HG03066 (cell line): ENCODE results near the gene DOK7.

Experiments used
- ATAC-seq: cut with Tn5 transposase; IDR thresholded peaks from one replicate; pipeline ENCODE4 v1.9.1; 2021; ENCODE audit warnings: low read depth; ENCODE audit not compliant: unreplicated experiment

The DOK7 gene

DNA sequence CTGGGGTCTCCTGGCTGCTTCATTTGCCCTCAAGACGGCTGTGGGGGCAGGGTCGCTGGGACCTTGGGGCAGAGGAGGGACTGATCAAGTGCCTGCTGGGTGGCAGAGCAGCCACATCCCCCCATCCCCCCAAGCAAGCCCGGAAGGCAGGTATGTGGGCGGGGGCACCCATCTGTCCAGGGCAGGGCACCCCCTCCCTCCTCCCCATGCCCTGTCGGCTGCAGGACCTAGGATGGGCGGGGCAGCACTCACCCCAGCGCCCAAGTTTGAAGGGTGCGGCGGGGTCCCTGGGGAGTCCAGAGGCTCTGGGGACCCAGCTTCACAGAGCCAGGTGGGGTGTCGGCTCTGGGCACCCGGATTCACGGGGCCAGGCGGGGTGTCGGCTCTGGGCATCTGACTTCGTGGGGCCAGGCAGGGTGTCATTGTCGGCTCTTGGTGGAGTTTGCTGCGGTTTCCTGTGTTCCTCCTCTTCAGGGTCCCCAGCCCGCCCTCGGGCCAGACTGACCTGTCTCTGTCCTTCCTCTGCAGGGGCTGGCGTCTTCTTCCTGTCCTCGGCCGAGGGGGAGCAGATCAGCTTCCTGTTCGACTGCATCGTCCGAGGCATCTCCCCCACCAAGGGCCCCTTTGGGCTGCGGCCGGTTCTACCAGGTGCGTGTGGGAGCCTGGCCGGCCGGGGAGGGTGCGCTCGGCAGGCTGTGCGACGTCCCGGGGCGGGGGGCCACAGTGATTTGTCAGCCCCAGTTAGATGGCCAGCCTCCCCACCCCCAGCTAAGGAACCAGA is 22.1 kb downstream of the DOK7 start:
- ATAC-seq, result no peak

DNA sequence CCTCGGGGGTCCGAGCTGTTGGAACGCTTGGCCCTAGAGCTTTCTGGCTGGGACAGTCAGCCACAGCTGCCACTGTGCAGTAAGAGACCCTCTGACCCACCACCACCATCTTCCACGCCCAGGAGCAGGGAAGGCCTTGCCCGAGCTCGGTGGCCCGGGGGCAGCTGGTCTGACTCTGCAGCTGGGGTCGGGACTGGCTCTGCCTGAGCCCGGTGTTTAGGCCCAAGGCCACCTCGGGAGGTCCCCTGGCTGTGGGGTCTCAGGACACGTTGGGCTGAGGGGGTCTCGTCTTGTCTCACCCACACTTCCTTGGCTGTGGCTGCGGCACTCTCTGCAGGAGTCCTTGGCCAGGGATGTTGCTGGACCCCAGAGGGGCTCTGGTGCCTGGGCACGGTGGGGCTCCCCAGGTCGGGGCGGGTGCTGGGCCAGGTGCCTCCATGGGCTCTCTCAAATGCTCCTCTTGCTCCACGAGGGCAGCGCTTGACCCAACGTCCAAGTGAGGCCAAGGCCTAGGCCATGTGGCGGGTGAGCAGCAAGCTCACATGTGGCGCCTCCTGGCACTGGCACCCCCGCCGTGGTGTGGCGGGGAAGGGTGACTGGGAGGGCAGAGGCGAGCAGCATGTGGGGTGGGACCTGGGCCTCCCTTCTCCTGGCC is 22.9 kb downstream of the DOK7 start:
- no peak for ATAC-seq

DNA sequence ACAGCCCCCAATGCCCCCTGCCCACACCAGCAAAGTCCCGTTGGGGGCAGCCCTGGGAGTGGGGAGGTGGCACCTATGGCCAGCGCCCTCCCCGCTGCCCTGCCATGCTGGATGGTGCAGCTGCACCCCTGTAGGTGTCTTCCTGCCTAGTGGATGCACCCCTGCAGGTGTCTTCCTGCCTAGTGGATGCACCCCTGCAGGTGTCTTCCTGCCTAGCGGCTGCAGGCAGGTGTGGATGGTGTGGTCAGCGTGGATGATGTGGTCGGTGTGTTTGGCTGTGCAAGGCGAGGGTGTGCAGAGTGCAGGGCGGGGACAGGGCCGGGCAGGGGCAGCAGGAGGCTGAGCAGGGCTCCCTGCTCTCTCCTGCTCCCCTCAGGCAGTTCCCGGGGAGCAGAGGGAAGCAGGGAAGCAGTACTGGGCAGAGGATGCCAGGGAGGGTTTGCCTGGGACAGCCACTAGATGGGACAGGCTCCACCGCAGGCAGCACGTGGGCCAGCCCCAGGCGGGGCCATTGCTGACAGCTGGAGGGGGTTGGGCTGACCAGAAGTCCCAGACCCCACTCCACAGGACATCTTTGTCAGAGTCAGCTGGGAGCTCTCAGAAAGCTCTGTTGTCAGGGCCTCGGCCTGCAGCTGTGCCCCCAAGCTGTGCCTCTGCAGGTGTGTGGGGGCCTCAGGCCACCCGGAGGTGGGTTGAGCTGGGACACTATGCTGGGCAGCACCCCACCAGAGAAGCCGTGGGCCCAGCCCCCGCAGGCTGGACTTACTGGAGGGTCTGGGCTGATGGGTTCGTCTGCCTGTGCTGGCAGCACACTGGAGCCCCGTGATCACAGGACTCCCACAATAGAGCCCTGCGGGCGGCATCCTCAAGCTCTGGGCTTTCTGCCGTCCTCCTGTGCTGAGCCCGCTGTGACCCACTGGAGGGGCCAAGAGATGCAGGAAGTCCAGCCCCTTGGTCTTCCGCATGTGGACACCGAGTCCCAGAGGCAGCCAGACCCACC is 23.7 kb downstream of the DOK7 start:
- no peak for ATAC-seq

DNA sequence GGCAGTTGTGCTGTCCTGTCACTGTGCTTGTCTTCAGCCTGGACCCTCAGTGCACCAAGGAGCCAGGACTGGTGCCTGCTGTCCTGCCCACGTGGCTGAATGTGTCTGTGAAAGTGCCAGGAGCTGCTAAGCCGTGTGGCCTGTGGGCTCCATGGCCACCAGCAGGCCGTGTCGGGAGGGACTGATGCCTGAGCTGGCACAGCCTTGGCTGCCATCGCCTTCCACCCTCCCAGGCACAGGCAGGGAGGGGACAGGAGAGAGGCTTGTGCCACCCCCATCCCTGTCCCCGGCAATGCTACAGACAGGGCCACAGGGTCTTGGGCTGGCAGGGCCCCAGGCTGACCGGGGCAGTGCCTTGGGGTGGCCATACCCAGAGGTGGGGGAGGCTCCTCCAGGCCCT is 24.8 kb downstream of the DOK7 start:
- no peak for ATAC-seq

DNA sequence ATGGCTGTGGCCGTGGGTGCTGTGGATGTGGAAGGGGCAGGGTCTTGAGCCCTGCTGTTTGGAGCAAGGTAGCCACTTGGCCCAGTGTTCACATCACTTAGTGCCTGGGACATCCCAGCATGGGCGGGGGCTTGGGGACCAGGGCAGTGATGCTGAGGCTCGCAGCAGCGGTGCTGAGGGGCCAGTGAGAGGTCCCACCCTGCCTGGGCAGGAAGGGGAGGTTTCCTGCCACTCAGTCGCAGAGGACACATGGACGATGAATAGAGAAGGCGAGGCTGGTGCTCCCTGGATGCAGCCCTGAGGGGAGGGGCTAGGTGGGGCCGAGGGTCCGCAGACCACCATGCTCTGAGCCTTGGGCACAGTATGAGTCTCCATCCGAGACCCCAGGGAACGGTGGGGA is 25.7 kb downstream of the DOK7 start:
- no peak for ATAC-seq

DNA sequence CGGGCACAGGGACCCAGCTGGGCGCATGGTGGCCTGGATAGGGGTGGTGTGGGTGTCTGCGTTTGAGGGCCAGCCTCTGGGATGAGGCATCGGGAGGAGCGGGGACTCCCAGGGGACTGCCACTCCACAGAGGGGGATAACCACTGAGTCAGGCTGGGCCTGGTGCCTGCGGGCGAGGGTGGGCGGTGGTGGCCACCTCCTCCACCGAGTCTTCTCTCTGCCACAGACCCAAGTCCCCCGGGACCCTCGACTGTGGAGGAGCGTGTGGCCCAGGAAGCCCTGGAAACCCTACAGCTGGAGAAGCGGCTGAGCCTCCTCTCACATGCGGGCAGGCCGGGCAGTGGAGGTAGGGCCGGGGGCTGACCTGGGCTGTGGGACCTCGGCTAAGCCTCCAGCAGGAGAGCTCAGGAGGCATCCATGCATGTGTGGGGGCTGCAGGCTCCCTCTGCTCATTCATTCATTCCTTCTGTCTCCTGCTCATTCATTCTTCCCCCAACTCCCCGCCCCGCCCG is 26.4 kb downstream of the DOK7 start:
- ATAC-seq, result no peak

DNA sequence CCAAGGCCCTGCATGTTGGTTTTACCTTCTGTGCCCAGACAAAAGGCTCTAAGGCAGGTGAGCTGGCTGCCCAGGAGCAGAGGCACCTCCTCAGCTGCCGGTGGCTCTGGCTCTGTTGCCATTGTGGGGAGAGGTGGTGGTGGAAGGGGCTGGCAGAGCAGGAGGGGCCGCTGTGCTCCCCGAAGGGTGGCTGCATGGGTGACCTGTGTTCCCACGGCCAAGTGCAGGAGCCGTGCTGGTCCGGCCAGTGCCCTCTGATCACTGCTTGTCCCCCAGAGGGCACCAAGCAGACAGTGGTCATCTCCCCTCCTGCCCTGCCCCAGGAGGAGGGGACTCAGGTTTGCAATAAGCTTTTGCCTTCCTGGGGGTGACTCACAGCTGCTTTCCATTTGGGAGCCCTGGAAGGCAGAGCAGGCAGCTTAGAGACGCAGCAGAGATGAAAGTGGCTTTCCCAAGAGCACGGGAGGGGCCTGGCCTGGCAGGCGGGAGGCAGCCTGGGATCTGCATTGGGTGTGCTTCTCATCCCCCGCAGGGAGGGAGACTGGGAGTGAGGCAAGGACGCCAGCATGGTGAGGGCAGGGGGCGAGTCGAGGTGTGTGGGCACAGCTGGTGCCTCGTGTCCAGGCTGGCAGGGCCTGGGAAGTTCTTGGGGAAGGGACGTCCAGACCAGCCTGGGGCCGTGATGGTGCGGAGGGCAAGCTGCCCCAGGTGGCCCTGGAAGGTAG is 28.7 kb downstream of the DOK7 start:
- no peak for ATAC-seq

DNA sequence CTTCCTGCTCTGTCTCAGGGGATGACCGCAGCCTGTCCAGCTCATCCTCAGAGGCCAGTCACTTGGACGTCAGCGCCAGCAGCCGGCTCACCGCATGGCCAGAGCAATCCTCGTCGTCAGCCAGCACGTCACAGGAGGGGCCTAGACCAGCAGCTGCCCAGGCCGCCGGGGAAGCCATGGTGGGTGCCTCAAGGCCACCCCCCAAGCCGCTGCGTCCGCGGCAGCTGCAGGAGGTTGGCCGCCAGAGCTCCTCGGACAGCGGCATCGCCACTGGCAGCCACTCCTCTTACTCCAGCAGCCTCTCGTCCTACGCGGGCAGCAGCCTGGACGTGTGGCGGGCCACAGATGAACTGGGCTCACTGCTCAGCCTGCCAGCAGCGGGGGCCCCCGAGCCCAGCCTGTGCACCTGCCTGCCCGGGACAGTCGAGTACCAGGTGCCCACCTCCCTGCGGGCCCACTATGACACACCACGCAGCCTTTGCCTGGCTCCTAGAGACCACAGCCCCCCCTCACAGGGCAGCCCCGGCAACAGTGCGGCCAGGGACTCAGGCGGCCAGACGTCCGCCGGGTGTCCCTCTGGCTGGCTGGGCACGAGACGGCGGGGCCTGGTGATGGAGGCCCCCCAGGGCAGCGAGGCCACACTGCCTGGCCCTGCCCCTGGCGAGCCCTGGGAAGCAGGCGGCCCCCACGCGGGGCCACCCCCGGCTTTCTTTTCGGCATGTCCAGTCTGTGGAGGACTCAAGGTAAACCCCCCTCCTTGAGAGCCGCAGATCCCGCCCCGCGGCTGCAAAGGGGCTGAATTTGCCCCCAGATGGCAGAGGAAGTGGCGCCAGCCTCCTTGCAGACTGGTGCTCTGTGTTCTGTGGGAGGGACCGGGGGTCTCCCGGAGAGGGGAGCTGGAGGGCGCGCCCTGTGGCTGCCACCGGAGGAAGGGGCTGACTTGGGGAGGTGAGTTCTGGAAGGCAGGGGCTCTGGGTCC is 29.9 kb downstream of the DOK7 start:
- no peak for ATAC-seq

DNA sequence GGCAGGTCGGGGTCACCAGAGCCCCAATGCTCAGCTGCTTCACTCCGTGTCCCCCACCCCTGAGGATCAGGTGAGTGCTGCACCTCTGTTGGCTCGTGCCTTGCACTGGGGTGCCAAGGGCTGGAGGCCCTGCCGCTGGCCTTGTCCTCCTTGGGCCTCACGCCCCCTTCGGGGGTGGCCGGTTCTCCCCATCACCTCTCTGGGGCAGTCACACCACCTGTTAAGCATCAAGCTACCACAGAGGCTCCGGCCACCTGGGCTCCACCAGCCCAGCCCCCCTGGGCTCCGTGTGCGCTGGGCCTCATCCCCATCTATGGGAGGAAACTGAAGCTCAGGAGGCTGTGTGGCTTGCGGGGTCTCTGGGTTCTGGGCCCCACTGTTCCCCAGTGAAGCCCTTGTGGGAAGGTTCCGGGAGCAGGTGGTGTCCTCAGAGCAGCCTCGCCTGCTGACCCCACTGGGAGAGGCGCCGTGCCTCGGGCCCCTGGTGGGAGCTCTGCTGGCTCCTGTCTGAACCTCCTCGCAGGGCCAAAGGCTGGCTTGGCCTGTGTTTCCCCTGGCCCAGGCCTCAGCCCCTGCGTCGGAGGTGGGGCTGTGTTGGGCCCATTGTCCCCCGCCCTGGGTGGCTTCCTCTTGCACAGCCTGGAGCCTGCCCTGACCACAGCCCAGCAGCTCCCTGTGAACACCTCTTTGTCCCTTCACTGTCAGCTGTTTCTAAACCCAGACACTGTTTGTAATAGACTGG is 30.8 kb downstream of the DOK7 start:
- ATAC-seq, result no peak

DNA sequence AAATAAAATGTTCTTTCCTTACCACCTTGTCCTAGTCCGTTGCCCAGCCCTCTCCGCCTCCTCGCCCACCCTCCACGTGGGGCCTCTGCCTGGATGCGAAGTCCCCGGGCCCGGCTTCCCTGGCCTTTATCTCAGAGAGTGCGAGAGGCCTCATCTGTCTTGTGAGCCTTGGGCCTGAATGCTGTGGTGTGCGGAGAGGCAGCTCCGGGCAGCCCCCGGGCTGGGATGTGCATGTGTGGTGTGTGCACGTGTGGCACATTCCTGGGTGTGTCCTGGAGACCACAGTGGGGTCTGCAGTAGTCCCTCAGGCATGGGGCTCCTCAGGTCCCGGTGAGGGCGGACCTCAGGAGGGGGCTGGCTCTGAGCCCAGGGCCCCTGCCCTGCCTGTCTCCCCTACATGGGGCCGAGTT is 31.4 kb downstream of the DOK7 start:
- no peak for ATAC-seq

DNA sequence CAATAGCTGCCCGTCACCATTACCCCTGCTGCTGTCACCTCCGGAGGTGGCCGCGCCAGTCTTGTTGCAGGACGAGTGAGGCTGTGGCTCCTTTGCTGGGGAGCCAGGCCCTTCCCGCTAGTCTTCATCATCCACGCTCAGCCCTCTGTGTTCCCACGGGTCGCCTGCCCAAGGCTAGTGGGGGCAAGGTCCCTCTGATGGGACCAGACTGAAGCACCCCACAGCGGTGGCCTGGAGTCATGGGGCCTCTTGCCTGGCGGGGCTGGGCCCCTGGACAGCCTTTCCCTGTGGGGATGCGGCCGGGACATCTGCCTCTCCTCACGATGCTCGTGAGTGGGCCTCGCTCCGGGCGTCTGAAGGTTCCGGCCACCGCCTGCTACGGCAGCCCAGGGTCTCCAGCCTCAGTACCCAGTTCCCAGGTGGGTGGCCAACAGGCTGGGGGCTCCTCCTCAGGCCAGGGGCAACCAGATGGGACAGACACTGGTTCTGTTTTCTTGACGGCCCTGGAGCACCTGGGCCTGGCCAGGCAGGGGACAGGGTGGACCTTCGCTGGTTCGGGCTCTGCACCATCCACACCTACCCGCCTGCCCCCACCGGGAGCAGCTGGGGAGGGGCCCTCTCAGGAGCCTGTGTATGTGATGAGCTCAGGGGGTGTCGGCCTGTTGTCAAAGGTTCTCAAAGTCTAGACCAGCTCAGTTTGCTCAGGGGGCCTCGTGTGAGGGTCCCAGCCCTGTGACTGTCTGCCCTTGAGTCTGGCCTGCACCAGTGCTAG is 32.3 kb downstream of the DOK7 start:
- ATAC-seq, result no peak

DNA sequence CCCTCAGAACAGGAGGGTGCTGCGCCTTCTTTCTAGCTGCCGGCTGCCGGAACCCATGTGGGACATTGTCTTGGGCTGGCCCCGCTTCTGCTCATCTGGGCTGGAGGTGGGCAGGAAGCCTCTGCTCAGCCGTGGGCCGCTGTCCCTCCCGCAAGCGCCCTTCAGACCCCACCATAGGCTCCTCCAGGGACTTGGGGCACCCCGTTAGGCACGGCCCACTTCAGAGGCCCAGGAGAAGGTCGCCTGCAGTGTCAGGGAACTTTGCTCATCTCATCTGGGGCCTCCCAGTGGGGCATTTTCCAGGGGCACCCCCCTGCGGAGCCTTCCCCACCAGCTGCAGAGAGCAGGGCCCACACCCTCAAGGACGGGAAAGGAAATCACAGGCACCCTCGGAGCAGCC is 32.9 kb downstream of the DOK7 start:
- ATAC-seq, result no peak

DNA sequence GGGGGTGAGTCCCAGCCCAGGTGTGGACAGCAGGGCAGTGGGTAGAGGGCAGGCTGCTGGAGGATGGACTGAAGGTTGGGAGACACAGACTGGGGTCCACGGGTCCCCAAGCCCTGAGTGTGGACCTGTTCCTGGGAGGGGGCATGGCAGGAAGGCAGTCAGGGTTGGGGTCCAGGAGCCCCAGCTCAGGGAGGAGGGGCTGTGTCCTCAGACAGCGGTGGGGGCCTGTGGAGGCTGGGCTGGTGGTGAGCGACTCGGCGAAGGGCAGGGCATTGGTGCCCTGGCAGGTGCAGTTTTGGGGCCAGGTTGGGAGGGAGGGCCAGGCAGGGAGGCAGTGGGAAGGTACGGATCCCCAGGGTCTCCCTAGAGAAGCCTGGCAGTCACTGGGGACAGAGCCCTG is 34.0 kb downstream of the DOK7 start:
- no peak for ATAC-seq

DNA sequence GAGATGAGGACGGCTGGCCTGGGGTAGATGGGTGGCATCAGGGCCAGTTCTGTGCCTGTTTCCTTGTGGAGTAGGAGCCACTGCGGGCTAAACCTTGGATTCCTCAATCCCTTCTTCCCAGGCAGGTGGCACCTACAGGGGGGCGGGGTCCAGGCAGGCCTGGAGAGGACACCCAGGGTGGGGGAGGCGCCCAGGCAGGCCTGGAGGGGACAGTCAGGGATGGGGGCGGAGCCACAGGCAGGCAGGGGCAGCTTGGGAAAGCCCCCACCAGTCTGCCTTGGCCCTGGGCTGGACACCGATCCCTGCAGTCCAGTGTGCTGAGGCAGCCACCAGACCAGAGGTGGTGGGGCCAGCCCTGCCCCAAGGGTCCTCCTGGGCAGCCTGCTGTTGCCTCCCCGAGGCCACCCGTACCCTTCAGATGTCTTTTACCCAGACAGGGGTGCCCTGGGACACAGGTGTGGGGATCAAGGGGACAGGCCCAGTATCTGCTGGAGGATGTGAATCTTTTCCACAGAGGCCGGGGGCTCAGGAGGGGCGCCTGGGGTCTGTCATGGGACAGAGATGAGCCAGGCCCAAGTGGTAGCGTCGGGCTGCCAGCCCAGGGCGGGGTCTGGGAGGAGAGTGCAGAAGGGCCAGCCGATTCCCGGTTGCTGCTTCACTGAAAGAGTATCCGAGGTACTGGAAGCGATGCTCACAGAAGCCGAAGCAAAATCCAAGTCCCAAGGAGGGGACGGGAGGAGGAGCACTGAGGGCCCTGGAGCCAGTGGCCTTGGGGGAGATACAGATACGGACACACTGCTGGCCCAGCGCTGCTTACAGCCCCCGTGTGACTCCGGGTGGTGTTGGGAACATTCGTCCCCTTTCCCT is 34.6 kb downstream of the DOK7 start:
- no peak for ATAC-seq

DNA sequence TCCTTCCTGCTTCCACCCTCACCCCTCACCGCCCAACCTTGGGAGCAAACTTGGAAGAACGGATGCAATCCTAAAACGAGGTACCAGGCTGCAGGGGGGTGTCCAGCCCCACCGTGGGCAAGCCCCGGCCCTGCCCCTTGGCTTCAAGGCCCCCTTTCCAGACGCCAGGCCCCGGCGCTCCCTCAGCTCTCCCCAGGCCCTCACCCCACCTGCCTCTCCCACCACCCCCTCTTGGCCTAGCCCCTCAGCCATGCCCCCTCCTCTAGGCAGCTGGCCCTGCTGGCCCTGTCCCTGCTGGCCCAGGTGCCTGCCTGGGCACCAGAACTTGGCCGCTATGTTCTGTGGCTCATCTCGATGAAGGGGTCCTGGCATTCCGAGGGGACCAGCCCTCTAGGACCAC is 35.3 kb downstream of the DOK7 start:
- ATAC-seq, result no peak

DNA sequence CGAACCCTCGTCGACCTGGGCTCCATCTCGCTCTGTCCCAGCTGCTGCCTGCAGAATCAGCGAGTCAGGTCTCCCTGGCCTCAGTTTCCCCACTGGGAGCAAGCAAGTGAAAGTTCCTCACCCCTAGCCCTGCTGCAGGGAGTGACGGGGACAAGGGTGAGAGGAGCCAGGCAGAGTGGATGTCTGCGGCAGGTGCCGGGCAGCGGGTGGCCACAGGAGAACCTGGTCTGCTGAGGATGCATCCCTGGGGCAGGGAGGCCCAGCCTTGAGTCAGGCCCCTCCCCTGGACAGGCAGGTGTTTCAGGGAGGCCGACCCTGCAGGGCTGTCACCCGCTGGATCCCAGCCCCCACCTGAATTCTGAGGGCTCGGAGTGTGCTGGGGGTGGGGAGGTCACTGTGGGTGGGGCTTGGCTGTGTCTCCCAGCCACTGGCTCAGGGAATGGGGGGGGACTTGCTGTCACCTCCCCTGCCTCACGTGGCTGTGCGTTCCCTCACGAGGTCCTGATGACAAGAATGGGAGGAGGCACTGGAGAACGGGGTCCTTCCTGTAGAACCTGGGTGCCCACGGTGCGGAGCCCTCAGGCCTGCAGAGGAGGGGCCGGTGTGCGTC is 35.9 kb downstream of the DOK7 start:
- no peak for ATAC-seq
